Ascending aorta (tissue), 2 donors: Measurements from ENCODE around the gene UNC5C. TPM values are rescaled to one million over a fixed set of nuclear protein-coding genes. Genes with fewer than 3 reads are reported as not detected.
"Not testable (repeated sequence)": the region's sequence is repeated elsewhere in the genome, so short reads cannot be mapped to it uniquely, and the experiment has no call there.

Experiments
- DNase-seq, 2 donors: peaks; one replicate each; pipeline ENCODE4 v3.0.0-alpha.2; 2019; ENCODE audit warnings: low spot score in 2 of 2
- H3K27ac ChIP-seq, 2 donors: fragments of 200-600 bp; sonication (generic); one replicate each; pipeline ENCODE4 v1.5.1; 2016 to 2017; ENCODE audit warnings: mild to moderate bottlenecking in 1 of 2
- H3K27me3 ChIP-seq: fragments of 200-600 bp; sonication (generic); one replicate; pipeline ENCODE4 v1.5.1; 2017
- H3K36me3 ChIP-seq, 2 donors: fragments of 200-600 bp; sonication (generic); one replicate each; pipeline ENCODE4 v1.5.1; 2016
- H3K4me1 ChIP-seq, 2 donors: fragments of 200-600 bp; sonication (generic); one replicate each; pipeline ENCODE4 v1.5.1; 2016 to 2017; ENCODE audit warnings: mild to moderate bottlenecking in 1 of 2
- H3K4me3 ChIP-seq, 2 donors: fragments of 200-600 bp; sonication (generic); one replicate each; pipeline ENCODE4 v1.5.1; 2016 to 2017; ENCODE audit warnings: mild to moderate bottlenecking in 1 of 2
- H3K9me3 ChIP-seq, 2 donors: fragments of 200-600 bp; sonication (generic); one replicate each; pipeline ENCODE4 v1.5.1; 2016
- CTCF ChIP-seq, 3 experiments: fragments of 200-600 bp in 2 of 3; fragments of 450-650 bp in 1 of 3; sonication (generic) in 2 of 3; IDR thresholded peaks; one replicate each; pipeline ENCODE4 v1.5.1; 2016 to 2019; ENCODE audit warnings: antibody characterized with exemption in 3 of 3, mild to moderate bottlenecking in 1 of 3, moderate library complexity in 1 of 3
- intact Hi-C: fragments of 100-400 bp; cut with DNase I; formaldehyde crosslinking; loops from one replicate; pipeline ENCODE4 v1.15.1; 2023
- total RNA-seq: library from RNA; depleted of rRNA; stranded (reverse); fragments of >200 nt; gene quantifications from one replicate; pipeline ENCODE4 v1.1.0, GENCODE V29; 2016

Gene UNC5C
- total RNA-seq, 1 donor from 2014 or later: 13.3 TPM

DNA sequence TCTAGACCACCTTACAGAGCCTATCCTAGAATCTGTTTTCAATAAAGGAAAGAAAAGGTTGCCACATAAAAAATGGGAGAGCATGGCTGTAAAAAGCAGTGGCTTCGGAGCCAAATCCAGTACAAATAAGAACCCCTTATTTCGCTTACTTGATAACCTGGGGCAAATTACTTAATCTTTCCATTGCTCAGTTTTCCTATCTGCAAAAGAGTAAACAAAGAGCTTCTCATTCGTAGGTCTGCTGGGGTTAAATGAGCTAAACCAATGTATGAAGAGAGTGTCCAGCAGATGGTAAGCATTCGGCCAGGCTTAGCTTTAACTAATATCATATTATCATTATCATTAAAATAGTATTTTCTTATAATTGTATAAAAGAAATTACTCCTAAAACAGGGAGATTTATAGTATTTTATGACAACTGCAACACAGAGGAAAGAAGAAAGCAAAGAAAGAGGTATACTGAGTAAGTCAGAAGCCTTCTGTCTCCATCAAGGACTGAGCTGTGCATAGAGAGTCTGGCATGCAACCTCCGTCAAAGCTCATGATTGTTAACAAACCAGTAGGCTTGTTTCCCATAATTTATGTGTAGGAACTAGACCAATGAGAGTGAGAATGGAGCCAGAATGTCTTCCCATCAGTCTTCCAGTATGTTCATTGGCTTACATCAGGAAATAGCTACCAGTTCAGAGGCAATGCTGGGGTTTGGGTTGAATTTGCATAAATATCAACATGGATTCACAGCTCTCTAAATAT lies 364.9 kb downstream of the UNC5C start:
- H3K9me3 ChIP-seq: no peaks in the 10 kb centered on the region
- TF ChIP-seq CTCF (IDR thresholded peaks at IDR 0.05): no peak
- H3K4me1 ChIP-seq: no peaks in the 10 kb centered on the region
- H3K27ac ChIP-seq: no peak overlapping the region
- intact Hi-C loops: no loop called here
- H3K36me3 ChIP-seq: peaks cover 0 to 8% of the 10 kb centered on the region in 2 donors
- no peaks in the 10 kb centered on the region for H3K27me3 ChIP-seq
- DNase-seq: no peak
- H3K4me3 ChIP-seq: no peak overlapping the region

GRCh38 chr4:95181996-95182306 lies 366.8 kb downstream of the UNC5C start:
- Histone ChIP-seq H3K36me3 (peaks cover 0 to 15% of the 10 kb centered on the region in 2 donors), H3K27ac (no peak overlapping the region), H3K9me3 (no peaks in the 10 kb centered on the region), H3K4me3 (no peak overlapping the region), H3K4me1 (no peaks in the 10 kb centered on the region), H3K27me3 (no peaks in the 10 kb centered on the region)
- TF ChIP-seq CTCF (IDR thresholded peaks at IDR 0.05): no peak
- DNase-seq: no peak
- intact Hi-C loops: no loop called here

GRCh38 chr4:95181243-95181995 lies 367.4 kb downstream of the UNC5C start:
- Histone ChIP-seq H3K4me3 (no peak overlapping the region), H3K36me3 (peaks cover 0 to 15% of the 10 kb centered on the region in 2 donors), H3K9me3 (no peaks in the 10 kb centered on the region), H3K27me3 (no peaks in the 10 kb centered on the region), H3K4me1 (no peaks in the 10 kb centered on the region), H3K27ac (no peak overlapping the region)
- intact Hi-C loops: no loop called here
- TF ChIP-seq CTCF (IDR thresholded peaks at IDR 0.05): no peak
- no peak for DNase-seq

DNA sequence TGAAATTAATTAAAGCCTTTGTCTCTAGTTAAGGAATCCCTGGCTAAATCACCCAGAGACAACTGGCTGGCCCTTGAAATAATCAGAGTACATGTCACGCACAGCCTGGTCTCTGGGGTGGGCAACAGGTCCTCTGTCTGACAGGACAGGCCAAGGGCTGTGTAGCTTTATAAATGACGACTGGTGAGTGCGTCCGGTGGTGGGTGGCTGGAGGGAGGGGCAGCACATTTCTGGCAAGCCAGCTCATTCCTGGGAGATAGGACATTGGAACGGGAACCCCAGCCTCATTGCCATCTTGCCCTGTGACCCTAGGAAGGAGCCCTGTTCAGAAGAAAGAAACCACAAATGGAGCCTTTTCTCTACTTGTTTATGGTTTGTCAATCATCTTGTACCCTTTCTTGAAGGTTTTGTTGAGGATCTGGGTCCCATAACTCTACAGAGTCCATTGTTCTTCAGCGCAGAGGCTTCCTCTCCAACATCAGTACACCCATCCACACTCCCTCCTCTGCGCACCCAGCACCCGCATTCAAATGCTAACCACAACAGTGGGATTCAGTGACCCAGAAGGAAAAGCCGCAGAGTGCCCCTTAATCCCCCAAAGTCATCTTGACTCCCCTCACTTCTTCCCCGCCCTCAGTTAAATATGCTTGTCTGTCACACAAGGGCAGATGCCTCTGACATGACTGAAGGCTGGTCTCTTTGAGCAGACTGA lies 368.1 kb downstream of the UNC5C start:
- H3K4me3 ChIP-seq: no peak overlapping the region
- no peak for DNase-seq

GRCh38 chr4:95178938-95179337 lies 369.8 kb downstream of the UNC5C start:
- peaks cover 0 to 15% of the 10 kb centered on the region in 2 donors for H3K36me3 ChIP-seq
- DNase-seq: no peak
- H3K27ac ChIP-seq: no peak overlapping the region
- H3K4me3 ChIP-seq: no peak overlapping the region
- H3K27me3 ChIP-seq: no peaks in the 10 kb centered on the region
- no peak for TF ChIP-seq CTCF (IDR thresholded peaks at IDR 0.05)
- H3K9me3 ChIP-seq: no peaks in the 10 kb centered on the region
- intact Hi-C loops: no loop called here
- no peaks in the 10 kb centered on the region for H3K4me1 ChIP-seq

More for the DNA sequence above, 368.1 kb downstream of the UNC5C start:
- Histone ChIP-seq H3K27me3 (no peaks in the 10 kb centered on the region), H3K4me1 (no peaks in the 10 kb centered on the region), H3K27ac (no peak overlapping the region), H3K36me3 (peaks cover 0 to 15% of the 10 kb centered on the region in 2 donors), H3K9me3 (no peaks in the 10 kb centered on the region)
- intact Hi-C loops: no loop called here
- TF ChIP-seq CTCF (IDR thresholded peaks at IDR 0.05): no peak

GRCh38 chr4:95171377-95171776 lies 377.4 kb downstream of the UNC5C start:
- DNase-seq, H3K9me3 ChIP-seq, H3K36me3 ChIP-seq, H3K27me3 ChIP-seq, H3K4me3 ChIP-seq, intact Hi-C loops, H3K4me1 ChIP-seq, H3K27ac ChIP-seq: not testable (repeated sequence)
